ENCODE data around the gene ALG9.
A peak's percentile ranks its signal among the peaks of the same experiment; 100 is the strongest.

The ALG9 gene

DNA sequence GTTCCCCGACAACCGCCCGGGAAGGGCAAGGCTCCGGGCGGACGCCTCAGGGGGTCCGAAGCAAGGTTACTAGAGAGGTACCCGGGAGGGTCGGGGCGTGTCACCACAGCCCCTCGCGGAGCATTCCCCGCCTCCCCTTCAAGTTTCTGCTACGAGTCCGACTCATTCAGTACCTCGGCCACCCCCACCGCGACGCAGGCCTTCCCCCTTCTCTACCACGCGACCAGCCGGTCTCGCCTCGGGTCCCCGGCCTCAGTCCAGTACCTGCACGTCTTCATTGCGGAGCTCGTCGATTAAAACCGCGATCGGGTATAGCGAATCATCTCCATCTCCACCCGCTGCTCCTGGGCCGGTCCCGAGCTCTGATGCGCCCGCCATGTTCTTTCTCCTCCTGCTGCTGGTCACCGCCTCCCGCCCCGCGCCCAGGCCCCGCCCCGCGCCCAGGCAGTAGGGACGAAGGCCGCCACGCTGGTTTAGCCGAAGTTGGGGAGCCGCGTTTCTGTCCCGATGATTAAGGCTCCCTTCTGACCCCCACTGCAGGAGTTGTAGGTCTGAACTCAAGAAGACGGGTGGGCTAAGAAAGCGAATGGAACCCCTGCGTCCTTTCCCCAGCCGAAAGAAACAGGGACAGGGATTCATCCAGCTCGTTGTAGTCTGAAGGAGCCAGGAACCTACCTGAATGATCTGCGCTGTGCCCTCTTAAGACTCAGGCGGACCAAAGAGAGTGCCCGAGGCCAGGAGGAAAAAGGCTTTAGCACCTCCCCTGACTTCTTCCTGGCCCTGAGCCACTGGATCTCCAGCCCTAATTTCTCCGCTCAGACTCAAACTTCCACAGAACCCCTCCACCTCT lies 105.2 kb downstream of the ALG9 start, which contains the start of gene PPP2R1B:
TSS of gene PPP2R1B (minus strand) at position 406 of the 850 bp plus-strand sequence. CDS start at position 378, 28 bp downstream.
- peak in 1 of 2 experiments; percentile 19 for DNase-seq (ENCODE audit: low read depth in 2 of 2)

GRCh38 chr11:111765320-111765983 lies 105.9 kb downstream of the ALG9 start:
- no peak for DNase-seq (ENCODE audit: low read depth in 2 of 2)

DNA sequence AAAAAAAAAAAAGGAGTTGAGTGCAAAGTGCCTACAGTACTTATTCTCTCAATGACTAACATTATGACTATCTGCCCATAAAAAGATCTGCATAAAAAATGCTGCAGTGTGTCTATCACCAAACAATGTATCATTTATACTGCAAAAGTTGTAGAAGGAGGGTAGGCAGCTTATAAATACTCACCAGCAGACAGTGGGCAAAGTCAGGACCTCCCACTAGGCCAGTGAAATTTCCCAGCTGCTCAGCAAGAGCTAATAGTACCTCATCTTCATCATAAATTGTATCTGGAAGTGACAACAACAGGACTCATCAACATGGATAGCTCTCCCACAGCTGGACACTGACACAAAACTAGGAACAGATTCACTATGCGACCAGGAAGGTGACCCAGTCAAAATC lies 106.8 kb downstream of the ALG9 start:
- DNase-seq (ENCODE audit: low read depth in 2 of 2): no peak

DNA sequence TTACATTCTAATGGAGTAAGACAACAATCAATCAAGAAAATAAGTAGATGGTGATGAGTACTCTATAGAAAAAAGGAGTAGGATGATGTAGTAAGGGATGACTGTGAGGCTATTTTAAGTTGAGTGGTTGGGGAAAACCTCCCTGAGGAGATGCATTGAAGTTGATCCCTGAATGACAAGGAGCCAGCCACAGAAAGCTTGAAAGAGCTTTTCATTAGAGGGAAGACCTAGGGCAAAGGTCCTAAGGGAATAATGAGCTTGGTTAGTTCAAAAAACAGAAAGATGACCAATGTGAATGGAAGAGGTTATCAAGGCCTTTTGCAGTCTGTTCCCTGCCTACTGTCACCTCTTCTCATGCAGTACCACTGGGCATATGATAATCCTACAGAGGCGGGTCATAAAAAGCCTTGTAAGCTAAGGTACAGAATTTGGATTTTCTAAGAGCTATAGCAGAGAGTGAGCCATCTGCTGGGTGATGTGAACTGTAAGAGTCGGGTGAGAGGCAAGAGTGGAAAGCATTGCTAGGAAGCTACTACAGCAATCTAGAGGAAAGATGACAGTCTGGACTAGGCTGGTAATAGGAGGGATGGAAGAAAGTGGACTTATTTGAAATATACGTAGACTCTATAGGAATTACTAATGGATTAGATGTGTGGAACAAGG lies 108.3 kb downstream of the ALG9 start:
- DNase-seq (ENCODE audit: low read depth in 2 of 2): no peak

- DNase-seq (ENCODE audit: low read depth in 2 of 2): no peak
Observed at GRCh38 chr11:111762526-111762925, 108.9 kb downstream of the ALG9 start.

DNA sequence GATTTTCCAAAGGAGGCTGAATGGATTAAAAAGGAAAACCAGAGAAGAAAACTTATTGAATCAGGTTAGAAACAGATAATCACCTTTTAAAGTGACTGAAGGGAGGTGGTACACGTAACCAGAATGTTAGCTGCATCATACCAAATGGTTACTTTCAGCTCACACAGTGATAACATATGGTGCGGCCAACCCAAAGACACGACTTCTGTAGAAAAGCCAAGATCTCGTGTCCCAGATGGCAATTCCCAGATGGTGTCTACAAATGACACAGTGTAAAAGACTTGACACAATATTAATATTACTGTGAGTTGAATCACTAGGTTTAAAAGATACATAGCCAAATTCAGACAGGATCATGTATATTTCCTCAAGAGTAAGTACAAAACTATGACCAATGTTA lies 110.3 kb downstream of the ALG9 start:
- DNase-seq (ENCODE audit: low read depth in 2 of 2): no peak

GRCh38 chr11:111759778-111760407 lies 111.5 kb downstream of the ALG9 start:
- no peak for DNase-seq (ENCODE audit: low read depth in 2 of 2)

- no peak for DNase-seq (ENCODE audit: low read depth in 2 of 2)
Observed at GRCh38 chr11:111759376-111759775, 112.0 kb downstream of the ALG9 start.

DNA sequence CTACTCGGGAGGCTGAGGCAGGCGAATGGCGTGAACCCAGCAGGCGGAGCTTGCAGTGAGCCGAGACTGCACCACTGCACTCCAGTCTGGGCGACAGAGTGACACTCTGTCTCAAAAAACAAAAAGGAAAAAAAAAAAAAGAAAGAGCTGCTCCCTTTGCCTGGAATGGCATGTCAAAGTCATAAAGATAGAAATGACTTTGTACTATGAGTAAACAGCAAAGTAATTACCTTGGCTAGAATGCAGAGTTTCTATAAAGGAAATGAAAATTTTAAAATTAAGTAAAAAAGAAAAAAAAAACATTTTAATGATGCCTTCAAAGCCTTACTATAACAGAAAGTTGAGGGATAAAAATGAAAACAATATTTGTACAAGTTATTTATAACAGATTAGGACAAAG lies 115.3 kb downstream of the ALG9 start:
- no peak for DNase-seq (ENCODE audit: low read depth in 2 of 2)

GRCh38 chr11:111749646-111750045 lies 121.7 kb downstream of the ALG9 start:
- no peak for DNase-seq (ENCODE audit: low read depth in 2 of 2)

- DNase-seq (ENCODE audit: low read depth in 2 of 2): no peak
Observed at GRCh38 chr11:111748035-111748804, 123.2 kb downstream of the ALG9 start.

DNA sequence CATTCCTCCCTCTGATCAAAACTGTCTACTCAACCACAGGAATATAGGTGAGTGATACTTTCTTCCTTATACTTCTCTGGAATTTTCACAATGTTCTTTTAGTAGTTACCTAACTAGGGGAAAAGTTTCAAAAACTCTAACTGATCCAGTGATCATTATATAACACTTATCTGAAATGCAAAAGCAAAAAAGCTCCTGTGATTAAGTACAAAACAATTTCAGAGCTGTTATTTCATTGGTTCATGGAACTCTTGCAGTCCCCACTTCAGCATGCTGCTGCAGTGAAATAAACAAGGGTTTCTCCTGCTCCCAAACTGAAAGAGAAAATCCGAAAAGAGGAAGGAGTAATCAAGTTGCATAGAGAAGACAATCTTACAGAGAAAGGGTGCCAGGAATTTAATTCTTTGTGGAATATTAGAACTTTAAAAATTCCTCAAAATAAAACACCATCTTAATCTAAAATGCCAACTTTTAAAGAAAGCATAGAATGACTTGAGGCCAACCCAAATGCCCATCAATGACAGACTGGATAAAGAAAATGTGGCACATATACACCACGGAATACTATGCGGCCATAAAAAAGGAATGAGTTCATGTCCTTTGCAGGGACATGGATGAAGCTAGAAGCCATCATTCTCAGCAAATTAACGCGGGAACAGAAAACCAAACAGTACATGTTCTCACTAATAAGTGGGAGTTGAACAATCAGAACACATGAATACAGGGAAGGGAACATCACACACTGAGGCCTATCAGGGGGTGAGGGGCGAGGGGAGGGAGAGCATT lies 125.5 kb downstream of the ALG9 start:
- DNase-seq (ENCODE audit: low read depth in 2 of 2): no peak

DNA sequence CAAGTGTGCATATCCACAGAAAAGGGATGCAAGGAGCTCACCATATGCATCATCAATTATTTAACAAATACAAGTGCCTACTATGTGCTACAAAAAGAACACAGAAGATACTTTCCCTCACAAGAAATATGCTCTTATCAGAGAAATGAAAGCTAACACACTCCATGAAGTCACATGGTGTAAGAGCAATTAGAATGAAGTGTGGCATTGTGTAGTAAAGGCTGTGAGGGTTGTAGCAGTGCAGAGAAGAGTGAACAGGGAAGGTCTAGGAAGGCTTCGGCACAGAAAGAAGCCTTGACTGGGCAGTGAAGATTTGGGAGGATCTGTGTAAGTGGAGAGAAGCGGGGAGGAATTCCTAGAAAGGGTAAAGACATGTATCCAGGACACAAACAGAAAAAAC lies 127.7 kb downstream of the ALG9 start:
- DNase-seq (ENCODE audit: low read depth in 2 of 2): no peak

- no peak for DNase-seq (ENCODE audit: low read depth in 2 of 2)
Observed at GRCh38 chr11:111741751-111742150, 129.6 kb downstream of the ALG9 start.

- DNase-seq (ENCODE audit: low read depth in 2 of 2): no peak
Observed at GRCh38 chr11:111739299-111739698, 132.1 kb downstream of the ALG9 start.

DNA sequence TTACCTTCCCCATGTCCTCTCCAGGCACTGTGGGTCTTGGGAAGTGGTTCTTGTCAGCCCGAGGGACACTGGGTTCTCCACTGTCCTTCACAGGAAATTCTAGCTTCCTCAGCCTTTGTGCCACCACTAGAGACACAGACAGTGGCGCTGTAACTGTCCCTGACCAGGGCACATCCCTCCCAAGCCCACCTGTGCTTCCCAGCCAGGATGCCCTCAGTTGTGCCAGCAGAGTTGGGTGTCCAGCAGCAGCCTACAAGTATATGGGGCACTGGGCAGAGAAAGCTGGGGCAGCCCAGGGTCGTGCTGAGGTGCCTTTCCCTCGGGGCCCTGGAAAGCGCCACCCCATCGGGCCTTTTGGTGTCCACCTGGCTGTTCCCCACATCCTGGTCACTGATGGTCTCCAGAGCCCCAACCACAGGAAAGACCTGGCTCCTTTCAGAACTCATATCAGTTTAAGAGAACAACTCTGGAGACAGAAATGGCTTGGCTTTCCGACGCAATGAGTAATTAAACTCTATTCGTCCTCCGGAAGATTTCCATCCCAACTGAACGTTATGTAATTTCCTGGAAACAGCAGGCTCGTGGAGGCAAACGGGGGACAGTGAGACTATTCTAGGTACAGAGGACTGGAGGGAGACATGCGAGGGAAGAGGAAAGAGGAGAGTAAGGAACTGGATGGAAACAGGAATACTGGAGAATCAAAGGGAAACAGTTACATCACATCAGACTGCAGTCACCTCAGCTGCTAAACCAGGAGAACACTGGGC lies 133.8 kb downstream of the ALG9 start:
- no peak for DNase-seq (ENCODE audit: low read depth in 2 of 2)

DNA sequence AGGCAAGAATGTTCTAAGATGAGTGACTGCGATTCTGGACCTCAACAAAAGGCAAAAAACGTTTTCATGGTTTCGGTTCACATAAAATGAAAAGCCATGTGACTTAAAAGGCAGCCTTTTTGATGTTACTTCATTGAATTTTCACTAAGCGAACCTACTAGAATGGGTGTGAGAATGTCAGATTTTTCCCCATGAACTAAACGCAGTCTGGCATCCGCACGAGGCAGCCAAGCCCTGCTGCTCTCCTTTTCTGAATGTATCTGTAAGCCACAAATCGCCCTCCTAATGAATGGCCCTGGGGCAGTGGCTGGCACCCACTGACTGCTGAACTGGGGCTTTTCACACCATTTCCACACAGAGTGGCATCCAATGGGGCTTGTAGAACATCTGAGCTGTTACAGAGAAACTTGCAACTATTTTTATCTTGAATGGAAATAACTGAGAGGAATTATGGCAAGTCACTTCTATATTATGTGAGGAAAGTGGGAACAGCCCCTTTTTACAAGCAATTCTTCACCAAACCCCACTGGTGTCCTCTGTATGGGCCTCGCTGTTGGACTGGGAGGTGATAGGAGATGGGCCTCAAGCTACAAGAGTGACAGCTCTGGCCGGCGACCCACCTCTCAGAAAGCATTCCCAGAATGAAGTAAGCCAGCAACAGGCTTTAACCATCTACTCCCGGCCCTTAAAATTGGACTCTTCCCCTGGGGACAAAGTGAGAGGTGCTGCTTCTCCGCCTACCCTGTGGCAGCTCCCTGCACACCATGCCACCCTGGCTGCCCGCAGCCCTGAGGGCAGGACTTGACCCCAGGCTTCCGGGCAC lies 134.5 kb downstream of the ALG9 start:
- DNase-seq (ENCODE audit: low read depth in 2 of 2): no peak

Data from fibroblast of skin of left biceps (primary cell).